SH-SY5Y (cell line): Measurements from ENCODE around the gene MAP3K5.

Source experiments
- GATA2 ChIP-seq: IDR thresholded peaks from 2 replicates; pipeline ENCODE4 v1.6.1; 2011; ENCODE audit warnings: mild to moderate bottlenecking, low read depth, low read length
- GATA3 ChIP-seq: IDR thresholded peaks from 2 replicates; pipeline ENCODE4 v1.6.1; 2011; ENCODE audit warnings: low read depth, mild to moderate bottlenecking, low read length, moderate library complexity

DNA sequence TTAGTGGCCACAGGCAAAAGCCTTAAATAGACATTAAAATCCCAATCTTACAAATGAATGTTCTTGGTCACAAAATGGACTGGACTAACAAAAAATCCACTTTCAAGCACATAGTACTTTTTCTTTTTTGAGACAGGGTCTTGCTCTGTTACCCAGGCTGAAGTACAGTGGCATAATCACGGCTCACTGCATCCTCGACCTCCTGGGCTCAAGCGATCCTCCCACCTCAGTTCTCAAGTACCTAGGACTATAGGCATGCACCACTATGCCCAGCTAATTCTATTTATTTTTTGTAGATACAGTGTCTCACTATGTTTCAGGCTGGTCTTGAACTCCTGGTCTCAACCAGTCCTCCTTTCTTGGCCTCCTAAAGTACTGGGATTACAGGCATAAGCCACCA, 59.4 kb downstream of the MAP3K5 start:
- TF ChIP-seq GATA2 (no peak), GATA3 (no peak)
